ENCODE data around the gene SIRT4. TPM values are rescaled to one million over a fixed set of nuclear protein-coding genes. Genes with fewer than 3 reads are reported as not detected.

Gene SIRT4
- total RNA-seq, 1 experiment from 2014 or later = 3.6 TPM

GRCh38 chr12:120331390-120331789, 29.3 kb downstream of the SIRT4 start:
- BruUV-seq (replicated peaks) = no TSS peak
- Histone ChIP-seq H3K27ac (no peak overlapping the region), H3K4me3 (no peak overlapping the region), H3F3A (ENCODE audit: insufficient read depth, low read depth) (no peaks in the 10 kb centered on the region), H4K20me1 (ENCODE audit: insufficient read depth) (no peaks in the 10 kb centered on the region), H3K27me3 (ENCODE audit: insufficient read depth, low read depth) (0 out of 2 replicates have a peak, but pooled peaks cover 4% of the 10 kb centered on the region), H3K4me2 (no peak overlapping the region), H3K4me1 (replicated peaks; ENCODE audit: insufficient read depth) (no peaks in the 10 kb centered on the region), H3K79me2 (ENCODE audit: low read depth) (no peaks in the 10 kb centered on the region), H3K9me3 (ENCODE audit: insufficient read depth, low read depth) (no peaks in the 10 kb centered on the region), H3K36me3 (ENCODE audit: low read depth) (no peaks in the 10 kb centered on the region), H3K9me2 (ENCODE audit: insufficient read depth) (no peaks in the 10 kb centered on the region), H2AFZ (no peak overlapping the region)
- CTCF ChIA-PET = no interaction called here
- POLR2A ChIA-PET (ENCODE audit: unreplicated experiment) = interaction anchor here (0.6 kb wide), 1 partner anchor 143 kb away, joined by 3 read pairs; no protein-coding TSS in a partner anchor
- TF ChIP-seq, protein P1, sequence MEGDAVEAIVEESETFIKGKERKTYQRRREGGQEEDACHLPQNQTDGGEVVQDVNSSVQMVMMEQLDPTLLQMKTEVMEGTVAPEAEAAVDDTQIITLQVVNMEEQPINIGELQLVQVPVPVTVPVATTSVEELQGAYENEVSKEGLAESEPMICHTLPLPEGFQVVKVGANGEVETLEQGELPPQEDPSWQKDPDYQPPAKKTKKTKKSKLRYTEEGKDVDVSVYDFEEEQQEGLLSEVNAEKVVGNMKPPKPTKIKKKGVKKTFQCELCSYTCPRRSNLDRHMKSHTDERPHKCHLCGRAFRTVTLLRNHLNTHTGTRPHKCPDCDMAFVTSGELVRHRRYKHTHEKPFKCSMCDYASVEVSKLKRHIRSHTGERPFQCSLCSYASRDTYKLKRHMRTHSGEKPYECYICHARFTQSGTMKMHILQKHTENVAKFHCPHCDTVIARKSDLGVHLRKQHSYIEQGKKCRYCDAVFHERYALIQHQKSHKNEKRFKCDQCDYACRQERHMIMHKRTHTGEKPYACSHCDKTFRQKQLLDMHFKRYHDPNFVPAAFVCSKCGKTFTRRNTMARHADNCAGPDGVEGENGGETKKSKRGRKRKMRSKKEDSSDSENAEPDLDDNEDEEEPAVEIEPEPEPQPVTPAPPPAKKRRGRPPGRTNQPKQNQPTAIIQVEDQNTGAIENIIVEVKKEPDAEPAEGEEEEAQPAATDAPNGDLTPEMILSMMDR (conservative IDR thresholded peaks at IDR 0.05) = no peak
- TF ChIP-seq EZH2 (IDR thresholded peaks at IDR 0.05; ENCODE audit: low read depth) = no peak
- no peak for DNase-seq
- intact Hi-C loops (cut with micrococcal nuclease; ENCODE audit: unreplicated experiment) = no loop called here

DNA sequence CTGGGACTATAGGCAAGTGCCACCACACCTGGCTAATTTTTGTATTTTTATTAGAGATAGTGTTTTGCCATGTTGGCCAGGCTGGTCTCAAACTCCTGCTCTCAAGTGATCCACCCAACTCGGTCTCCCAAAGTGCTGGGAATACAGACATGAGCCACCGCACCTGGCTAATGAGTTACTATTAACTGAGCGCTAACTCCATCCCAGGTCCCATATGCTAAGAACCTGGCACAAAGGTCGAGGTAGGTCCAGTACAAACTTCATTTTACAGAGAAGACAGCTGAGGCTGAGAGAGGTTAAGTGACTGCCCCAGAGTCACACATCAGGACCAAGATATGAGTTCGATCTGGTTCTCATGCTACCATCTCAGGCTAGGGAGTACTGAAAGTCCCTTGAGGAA, 29.9 kb downstream of the SIRT4 start:
- CTCF ChIA-PET = no interaction called here
- Histone ChIP-seq H3K27me3 (ENCODE audit: insufficient read depth, low read depth) (0 out of 2 replicates have a peak, but pooled peaks cover 4% of the 10 kb centered on the region), H3K4me2 (no peak overlapping the region), H3K9me3 (ENCODE audit: insufficient read depth, low read depth) (no peaks in the 10 kb centered on the region), H3K4me3 (no peak overlapping the region), H3K36me3 (ENCODE audit: low read depth) (no peaks in the 10 kb centered on the region), H3K9me2 (ENCODE audit: insufficient read depth) (no peaks in the 10 kb centered on the region), H3F3A (ENCODE audit: insufficient read depth, low read depth) (no peaks in the 10 kb centered on the region), H2AFZ (no peak overlapping the region), H3K79me2 (ENCODE audit: low read depth) (no peaks in the 10 kb centered on the region), H3K4me1 (replicated peaks; ENCODE audit: insufficient read depth) (no peaks in the 10 kb centered on the region), H3K27ac (no peak overlapping the region), H4K20me1 (ENCODE audit: insufficient read depth) (no peaks in the 10 kb centered on the region)
- DNase-seq = no peak
- intact Hi-C loops (cut with micrococcal nuclease; ENCODE audit: unreplicated experiment) = no loop called here
- no TSS peak for BruUV-seq (replicated peaks)
- TF ChIP-seq, protein P1 (conservative IDR thresholded peaks at IDR 0.05) = no peak
- TF ChIP-seq EZH2 (IDR thresholded peaks at IDR 0.05; ENCODE audit: low read depth) = no peak
- POLR2A ChIA-PET (ENCODE audit: unreplicated experiment) = interaction anchor here (0.6 kb wide), 1 partner anchor 142 kb away, joined by 3 read pairs; no protein-coding TSS in a partner anchor

DNA sequence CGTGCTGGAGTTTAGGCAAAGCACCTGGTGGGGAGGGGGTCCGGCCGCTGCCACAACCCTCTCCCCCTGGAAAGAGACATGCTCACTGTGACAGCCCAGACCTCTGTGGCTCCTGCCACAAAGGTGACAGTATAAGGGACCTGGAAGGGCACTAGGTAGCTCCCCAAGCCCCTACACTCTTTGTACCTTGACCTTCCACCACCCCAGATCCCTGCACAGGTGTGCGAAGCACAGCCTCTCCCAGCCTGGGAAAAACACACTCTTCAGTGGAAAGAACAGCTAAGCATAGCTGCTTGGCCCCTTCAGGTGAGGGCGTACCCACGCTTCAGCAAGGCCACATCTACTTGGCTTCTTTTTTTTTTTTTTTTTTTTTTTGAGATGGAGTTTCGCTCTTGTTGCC, 30.4 kb downstream of the SIRT4 start:
- ChIA-PET POLR2A (ENCODE audit: unreplicated experiment) (interaction anchor here (0.6 kb wide), 1 partner anchor 49 kb away, joined by 12 read pairs; no protein-coding TSS in a partner anchor), CTCF (no interaction called here)
- Histone ChIP-seq H3K4me1 (replicated peaks; ENCODE audit: insufficient read depth) (no peaks in the 10 kb centered on the region), H3K27ac (no peak overlapping the region), H3K4me3 (no peak overlapping the region), H4K20me1 (ENCODE audit: insufficient read depth) (no peaks in the 10 kb centered on the region), H3F3A (ENCODE audit: insufficient read depth, low read depth) (no peaks in the 10 kb centered on the region), H3K27me3 (ENCODE audit: insufficient read depth, low read depth) (0 out of 2 replicates have a peak, but pooled peaks cover 4% of the 10 kb centered on the region), H3K4me2 (no peak overlapping the region), H3K79me2 (ENCODE audit: low read depth) (no peaks in the 10 kb centered on the region), H3K9me3 (ENCODE audit: insufficient read depth, low read depth) (no peaks in the 10 kb centered on the region), H3K36me3 (ENCODE audit: low read depth) (no peaks in the 10 kb centered on the region), H2AFZ (no peak overlapping the region), H3K9me2 (ENCODE audit: insufficient read depth) (no peaks in the 10 kb centered on the region)
- intact Hi-C loops (cut with micrococcal nuclease; ENCODE audit: unreplicated experiment) = no loop called here
- TF ChIP-seq, protein P1 (conservative IDR thresholded peaks at IDR 0.05) = no peak
- no peak for TF ChIP-seq EZH2 (IDR thresholded peaks at IDR 0.05; ENCODE audit: low read depth)
- no peak for DNase-seq
- BruUV-seq (replicated peaks) = no TSS peak

Data from PC-9 (cell line).